ENCODE data around the gene SLC34A2. TPM values are rescaled to one million over a fixed set of nuclear protein-coding genes. Genes with fewer than 3 reads are reported as not detected.

Gene SLC34A2
- total and polyA plus RNA-seq, 2 of the 8 experiments (the other 6 are each of a cell fraction or from before 2014, with no cell fraction given): 2.2 to 2.9 TPM

GRCh38 chr4:25713812-25714211 is 58.2 kb downstream of the SLC34A2 start (continued):
- no peak for TF ChIP-seq USF2 (IDR thresholded peaks at IDR 0.05; ENCODE audit: low read length)
- TF ChIP-seq BRCA1 (IDR thresholded peaks at IDR 0.05; ENCODE audit: low read depth, low read length): no peak

All from H1 (cell line).